ENCODE measurements around the gene NUFIP2.

DNA sequence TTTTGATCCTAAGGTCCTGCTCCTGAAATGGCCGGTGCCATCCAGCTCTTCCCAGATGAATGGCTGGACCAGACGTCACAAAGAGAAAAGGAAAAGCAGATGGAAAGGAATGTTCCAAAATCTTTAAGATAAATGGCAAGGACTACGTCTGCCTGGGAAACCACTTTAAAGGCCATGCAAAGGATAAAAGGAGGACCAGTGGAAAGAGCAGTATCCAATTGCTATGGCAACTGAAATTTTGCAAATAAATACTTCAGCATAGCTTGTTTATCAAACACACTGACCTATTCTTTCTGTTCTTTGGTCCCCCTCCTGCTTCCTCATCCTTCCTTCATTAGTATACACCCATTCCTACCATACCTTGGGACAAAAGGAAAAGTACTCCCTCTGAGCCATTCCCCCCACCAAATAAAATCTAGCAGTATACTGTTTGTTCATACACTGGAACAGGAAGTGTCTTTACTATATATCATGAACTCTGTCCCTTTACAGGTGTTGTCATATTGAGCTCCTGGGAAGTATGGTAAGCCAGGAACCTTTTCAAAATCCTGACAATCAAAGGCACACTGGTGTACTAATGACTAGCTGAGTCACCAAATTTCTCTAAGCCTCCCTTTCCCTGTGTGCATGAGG, 37.2 kb upstream of the NUFIP2 start:
- TF ChIP-seq POLR2A (IDR thresholded peaks at IDR 0.05; ENCODE audit: low read depth) (no peak), POLR2AphosphoS5 (IDR thresholded peaks at IDR 0.05) (no peak)
- TF ChIP-seq, protein P1, sequence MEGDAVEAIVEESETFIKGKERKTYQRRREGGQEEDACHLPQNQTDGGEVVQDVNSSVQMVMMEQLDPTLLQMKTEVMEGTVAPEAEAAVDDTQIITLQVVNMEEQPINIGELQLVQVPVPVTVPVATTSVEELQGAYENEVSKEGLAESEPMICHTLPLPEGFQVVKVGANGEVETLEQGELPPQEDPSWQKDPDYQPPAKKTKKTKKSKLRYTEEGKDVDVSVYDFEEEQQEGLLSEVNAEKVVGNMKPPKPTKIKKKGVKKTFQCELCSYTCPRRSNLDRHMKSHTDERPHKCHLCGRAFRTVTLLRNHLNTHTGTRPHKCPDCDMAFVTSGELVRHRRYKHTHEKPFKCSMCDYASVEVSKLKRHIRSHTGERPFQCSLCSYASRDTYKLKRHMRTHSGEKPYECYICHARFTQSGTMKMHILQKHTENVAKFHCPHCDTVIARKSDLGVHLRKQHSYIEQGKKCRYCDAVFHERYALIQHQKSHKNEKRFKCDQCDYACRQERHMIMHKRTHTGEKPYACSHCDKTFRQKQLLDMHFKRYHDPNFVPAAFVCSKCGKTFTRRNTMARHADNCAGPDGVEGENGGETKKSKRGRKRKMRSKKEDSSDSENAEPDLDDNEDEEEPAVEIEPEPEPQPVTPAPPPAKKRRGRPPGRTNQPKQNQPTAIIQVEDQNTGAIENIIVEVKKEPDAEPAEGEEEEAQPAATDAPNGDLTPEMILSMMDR (IDR thresholded peaks at IDR 0.05), result no peak

Measured in esophagus muscularis mucosa (tissue), 3 donors.